CD4-positive, CD25-positive, alpha-beta regulatory T cell (primary cell): ENCODE data around the gene GLI3. TPM values are rescaled to one million over a fixed set of nuclear protein-coding genes. Genes with fewer than 3 reads are reported as not detected.

ENCODE experiments used
- ATAC-seq, 2 donors: fragments of 150-1000 bp; cut with Tn5 transposase; one replicate each; pipeline ENCODE4 v1.10.0; 2021; ENCODE audit warnings: low read depth in 2 of 2, moderate number of reproducible peaks in 2 of 2, moderate library complexity in 1 of 2
- DNase-seq, 3 donors: peaks; one replicate each; pipeline versions ENCODE4 v3.0.0 to v3.0.0-alpha.2; 2012 to 2022; ENCODE audit warnings: mixed read lengths in 1 of 3
- H3K27ac ChIP-seq: one replicate; pipeline ENCODE4 v1.7.0; 2013; ENCODE audit warnings: mild to moderate bottlenecking, low read length; ENCODE audit not compliant: insufficient read depth, poor library complexity, severe bottlenecking
- H3K27me3 ChIP-seq: one replicate; pipeline ENCODE4 v1.7.0; 2013; ENCODE audit warnings: low read length; ENCODE audit not compliant: control insufficient read depth, insufficient read depth
- H3K36me3 ChIP-seq: one replicate; pipeline ENCODE4 v1.7.0; 2013; ENCODE audit warnings: mild to moderate bottlenecking, low read length, moderate library complexity; ENCODE audit not compliant: control insufficient read depth, insufficient read depth
- H3K4me1 ChIP-seq: 2 replicates; pipeline ENCODE4 v1.7.0; 2013; ENCODE audit warnings: mild to moderate bottlenecking, low read length; ENCODE audit not compliant: insufficient read depth, control insufficient read depth, poor library complexity, severe bottlenecking
- H3K4me3 ChIP-seq: one replicate; pipeline ENCODE4 v1.7.0; 2013; ENCODE audit warnings: low read depth, mild to moderate bottlenecking, low read length, moderate library complexity
- H3K9me3 ChIP-seq, 2 experiments: 1 replicate in 1 of 2; 2 replicates in 1 of 2; pipeline ENCODE4 v1.7.0; 2013; ENCODE audit warnings: low read length in 2 of 2, mild to moderate bottlenecking in 1 of 2, moderate library complexity in 1 of 2; ENCODE audit not compliant: control insufficient read depth in 2 of 2
- H3K27ac Mint-ChIP-seq, 3 donors: one replicate each; pipeline ENCODE4 v1.8.0; 2020 to 2022; ENCODE audit warnings: mild to moderate bottlenecking in 3 of 3, mixed read lengths in 3 of 3, moderate library complexity in 2 of 3
- H3K27me3 Mint-ChIP-seq: one replicate; pipeline ENCODE4 v1.8.0; 2022; ENCODE audit warnings: mild to moderate bottlenecking, mixed read lengths
- H3K36me3 Mint-ChIP-seq: one replicate; pipeline ENCODE4 v1.8.0; 2020; ENCODE audit warnings: mixed read lengths
- H3K4me1 Mint-ChIP-seq, 4 donors: one replicate each; pipeline ENCODE4 v1.8.0; 2020 to 2022; ENCODE audit warnings: mixed read lengths in 4 of 4, mild to moderate bottlenecking in 1 of 4
- H3K4me3 Mint-ChIP-seq, 4 donors: one replicate each; pipeline ENCODE4 v1.8.0; 2020 to 2022; ENCODE audit warnings: mild to moderate bottlenecking in 4 of 4, mixed read lengths in 4 of 4, moderate library complexity in 3 of 4
- H3K9me3 Mint-ChIP-seq, 7 donors: one replicate each; pipeline ENCODE4 v1.8.0; 2020 to 2022; ENCODE audit warnings: mixed read lengths in 7 of 7, mild to moderate bottlenecking in 3 of 7, moderate library complexity in 2 of 7
- polyA plus RNA-seq, 4 donors: library from polyadenylated mRNA; unstranded; fragments of 300-500 nt; fragmentation: Illumina TruSeq; gene quantifications; one replicate each; pipeline ENCODE4 v1.2.3, GENCODE V29; 2021
- total RNA-seq: library from RNA; stranded (reverse); gene quantifications from one replicate; pipeline ENCODE4 v1.2.3, GENCODE V29; 2022

GLI3 gene
- total and polyA plus RNA-seq, 5 donors from 2014 or later: not detected

- Histone ChIP-seq H3K4me1 (peaks cover 11% of the 10 kb centered on the region), H3K27me3 (peaks cover 35% of the 10 kb centered on the region), H3K9me3 (no peaks in the 10 kb centered on the region), H3K27ac (no peak overlapping the region), H3K4me3 (no peak overlapping the region), H3K36me3 (no peaks in the 10 kb centered on the region)
- H3K9me3 Mint-ChIP-seq: peaks cover 0 to 7% (median 2%) of the 10 kb centered on the region in 7 donors
- no peak overlapping the region for H3K27ac Mint-ChIP-seq
- H3K36me3 Mint-ChIP-seq: no peaks in the 10 kb centered on the region
- ATAC-seq (no peak), DNase-seq (no peak)
- H3K4me1 Mint-ChIP-seq: peaks cover 0 to 15% (median 5%) of the 10 kb centered on the region in 4 donors
- peaks cover 83% of the 10 kb centered on the region for H3K27me3 Mint-ChIP-seq
- peak overlapping the region in 2 of 4 donors; percentile 69 to 79 for H3K4me3 Mint-ChIP-seq
These were observed 1.3 kb downstream of the GLI3 start for GRCh38 chr7:42235741-42236161.

GRCh38 chr7:42234736-42235135, 2.3 kb downstream of the GLI3 start:
- Histone ChIP-seq H3K4me3 (no peak overlapping the region), H3K27me3 (peaks cover 40% of the 10 kb centered on the region), H3K9me3 (no peaks in the 10 kb centered on the region), H3K36me3 (no peaks in the 10 kb centered on the region), H3K27ac (no peak overlapping the region), H3K4me1 (peaks cover 11% of the 10 kb centered on the region)
- Mint-ChIP-seq H3K4me3 (no peak overlapping the region), H3K27ac (no peak overlapping the region), H3K27me3 (peaks cover 80% of the 10 kb centered on the region), H3K36me3 (no peaks in the 10 kb centered on the region), H3K9me3 (peaks cover 0 to 7% (median 0%) of the 10 kb centered on the region in 7 donors), H3K4me1 (peaks cover 0 to 15% (median 5%) of the 10 kb centered on the region in 4 donors)
- DNase-seq: no peak
- no peak for ATAC-seq

GRCh38 chr7:42233695-42234331, 3.2 kb downstream of the GLI3 start:
- no peaks in the 10 kb centered on the region for H3K36me3 ChIP-seq
- no peak overlapping the region for H3K4me3 Mint-ChIP-seq
- peaks cover 38% of the 10 kb centered on the region for H3K27me3 ChIP-seq
- H3K9me3 ChIP-seq: no peaks in the 10 kb centered on the region
- peaks cover 0 to 14% (median 4%) of the 10 kb centered on the region in 4 donors for H3K4me1 Mint-ChIP-seq
- H3K4me1 ChIP-seq: peaks cover 11% of the 10 kb centered on the region
- H3K36me3 Mint-ChIP-seq: no peaks in the 10 kb centered on the region
- H3K4me3 ChIP-seq: no peak overlapping the region
- ATAC-seq (no peak), DNase-seq (no peak)
- no peak overlapping the region for H3K27ac Mint-ChIP-seq
- H3K27ac ChIP-seq: no peak overlapping the region
- peaks cover 78% of the 10 kb centered on the region for H3K27me3 Mint-ChIP-seq
- peaks cover 0 to 5% (median 0%) of the 10 kb centered on the region in 7 donors for H3K9me3 Mint-ChIP-seq

DNA sequence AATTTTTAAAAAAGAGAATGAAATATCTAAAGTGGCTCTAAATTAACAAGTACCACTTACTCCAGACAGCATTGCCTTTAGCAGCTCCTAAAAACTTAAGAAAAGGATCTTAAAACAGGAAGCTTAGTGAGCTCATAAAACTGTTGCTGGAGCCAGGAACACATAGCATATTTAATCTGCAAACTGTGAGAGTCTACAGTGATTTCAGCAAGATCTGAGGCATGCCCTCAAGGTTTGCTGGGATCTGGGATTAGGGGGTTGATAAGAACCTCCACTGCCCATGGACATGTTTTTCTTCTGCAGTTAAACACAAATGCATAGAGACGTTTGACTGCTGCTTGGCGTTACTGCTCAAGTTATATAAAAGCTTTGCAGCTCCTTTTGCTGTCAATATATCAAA, 3.8 kb downstream of the GLI3 start:
- Mint-ChIP-seq H3K36me3 (no peaks in the 10 kb centered on the region), H3K27me3 (peaks cover 77% of the 10 kb centered on the region), H3K4me1 (peaks cover 0 to 8% (median 4%) of the 10 kb centered on the region in 4 donors), H3K4me3 (no peak overlapping the region), H3K9me3 (peaks cover 0 to 4% (median 0%) of the 10 kb centered on the region in 7 donors), H3K27ac (no peak overlapping the region)
- no peak overlapping the region for H3K4me3 ChIP-seq
- DNase-seq: no peak
- H3K36me3 ChIP-seq: no peaks in the 10 kb centered on the region
- no peaks in the 10 kb centered on the region for H3K9me3 ChIP-seq
- H3K4me1 ChIP-seq: peaks cover 11% of the 10 kb centered on the region
- H3K27me3 ChIP-seq: peaks cover 38% of the 10 kb centered on the region
- no peak overlapping the region for H3K27ac ChIP-seq
- no peak for ATAC-seq

DNA sequence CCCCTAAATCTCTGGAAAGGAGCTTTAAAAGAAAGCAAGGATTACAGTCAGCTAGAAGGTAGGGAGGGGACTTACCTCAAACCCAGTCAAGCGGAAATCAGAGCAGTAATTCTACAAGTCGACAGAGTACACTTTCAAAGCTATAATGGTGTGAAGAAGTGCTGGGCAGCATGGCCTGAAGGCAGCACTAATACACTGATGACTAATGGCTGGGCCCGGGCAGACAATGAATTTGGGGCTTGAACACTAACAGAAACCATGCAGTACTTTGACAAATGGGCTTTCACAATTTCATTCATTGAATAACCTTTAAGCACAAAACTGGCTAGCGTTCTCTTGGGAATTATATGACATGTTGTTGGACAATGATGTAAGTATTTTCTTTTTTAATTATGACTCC, 4.7 kb downstream of the GLI3 start:
- no peak for DNase-seq

GRCh38 chr7:42231043-42231787, 5.8 kb downstream of the GLI3 start:
- Histone ChIP-seq H3K4me1 (peaks cover 6% of the 10 kb centered on the region), H3K9me3 (no peaks in the 10 kb centered on the region), H3K4me3 (no peak overlapping the region), H3K27me3 (peaks cover 48% of the 10 kb centered on the region), H3K36me3 (no peaks in the 10 kb centered on the region), H3K27ac (no peak overlapping the region)
- DNase-seq: no peak
- no peak for ATAC-seq
- Mint-ChIP-seq H3K27ac (no peak overlapping the region), H3K36me3 (no peaks in the 10 kb centered on the region), H3K27me3 (peaks cover 83% of the 10 kb centered on the region), H3K4me1 (peaks cover 3 to 11% (median 4%) of the 10 kb centered on the region in 4 donors), H3K9me3 (peaks cover 0 to 4% (median 0%) of the 10 kb centered on the region in 7 donors), H3K4me3 (no peak overlapping the region)

More for the DNA sequence above, 4.7 kb downstream of the GLI3 start:
- H3K4me1 ChIP-seq: peaks cover 12% of the 10 kb centered on the region
- H3K4me3 ChIP-seq: no peak overlapping the region
- H3K27me3 Mint-ChIP-seq: peaks cover 76% of the 10 kb centered on the region
- H3K27ac Mint-ChIP-seq: no peak overlapping the region
- H3K9me3 Mint-ChIP-seq: peaks cover 0 to 4% (median 0%) of the 10 kb centered on the region in 7 donors
- ATAC-seq: no peak
- H3K36me3 ChIP-seq: no peaks in the 10 kb centered on the region
- H3K36me3 Mint-ChIP-seq: no peaks in the 10 kb centered on the region
- no peak overlapping the region for H3K27ac ChIP-seq
- H3K27me3 ChIP-seq: peaks cover 39% of the 10 kb centered on the region
- H3K4me1 Mint-ChIP-seq: peaks cover 3 to 9% (median 4%) of the 10 kb centered on the region in 4 donors
- H3K9me3 ChIP-seq: no peaks in the 10 kb centered on the region
- H3K4me3 Mint-ChIP-seq: no peak overlapping the region

- H3K36me3 ChIP-seq: no peaks in the 10 kb centered on the region
- peaks cover 40% of the 10 kb centered on the region for H3K27me3 ChIP-seq
- peaks cover 0 to 6% (median 0%) of the 10 kb centered on the region in 7 donors for H3K9me3 Mint-ChIP-seq
- no peak for DNase-seq
- no peak overlapping the region for H3K27ac Mint-ChIP-seq
- no peaks in the 10 kb centered on the region for H3K36me3 Mint-ChIP-seq
- no peaks in the 10 kb centered on the region for H3K9me3 ChIP-seq
- H3K27me3 Mint-ChIP-seq: peaks cover 65% of the 10 kb centered on the region
- no peak overlapping the region for H3K4me3 ChIP-seq
- peaks cover 3% of the 10 kb centered on the region for H3K4me1 ChIP-seq
- H3K4me3 Mint-ChIP-seq: no peak overlapping the region
- H3K4me1 Mint-ChIP-seq: peaks cover 0 to 6% (median 2%) of the 10 kb centered on the region in 4 donors
- ATAC-seq: no peak
- H3K27ac ChIP-seq: no peak overlapping the region
These were observed 8.9 kb downstream of the GLI3 start for GRCh38 chr7:42227936-42228591.
